Measurements from ENCODE around the gene PPP6C. TPM values are rescaled to one million over a fixed set of nuclear protein-coding genes. Genes with fewer than 3 reads are reported as not detected.
A peak's percentile ranks its signal among the peaks of the same experiment; 100 is the strongest.

Gene PPP6C
- total and polyA plus RNA-seq, 2 of the 13 experiments (the other 11 are each of a cell fraction or from before 2014, with no cell fraction given) = 18.5 to 20.9 TPM

- no peak for TF ChIP-seq NR2F1 (CRISPR knock-in tag; IDR thresholded peaks at IDR 0.05)
- no peak for TF ChIP-seq SOX6 (IDR thresholded peaks at IDR 0.05)
- peak; percentile 57; the same call in 1 of the 2 replicates for TF ChIP-seq SOX6 (CRISPR knock-in tag; IDR thresholded peaks at IDR 0.05)
- TF ChIP-seq ATF4 (CRISPR knock-in tag; IDR thresholded peaks at IDR 0.05) = peak in 1 of 2 experiments; percentile 61; a peak in 2 of 4 replicates
- peak; percentile 17; the same call in 1 of the 2 replicates for TF ChIP-seq ZNF12 (CRISPR knock-in tag; IDR thresholded peaks at IDR 0.05)
- no peak for TF ChIP-seq ZNF839 (CRISPR knock-in tag; IDR thresholded peaks at IDR 0.05; ENCODE audit: borderline replicate concordance)
- TF ChIP-seq CBX2 (IDR thresholded peaks at IDR 0.05; ENCODE audit: low read depth, low read length) = no peak
- TF ChIP-seq CBX2 (CRISPR knock-in tag; IDR thresholded peaks at IDR 0.05; ENCODE audit: low read depth) = no peak
- peak; percentile 88 for TF ChIP-seq ZNF501 (CRISPR knock-in tag; IDR thresholded peaks at IDR 0.05)
- TF ChIP-seq HNRNPL (IDR thresholded peaks at IDR 0.05; ENCODE audit: low read depth, low read length) = 0 out of 2 replicates have a peak, but pooled peaks have one; percentile 55
- TF ChIP-seq, protein P1, sequence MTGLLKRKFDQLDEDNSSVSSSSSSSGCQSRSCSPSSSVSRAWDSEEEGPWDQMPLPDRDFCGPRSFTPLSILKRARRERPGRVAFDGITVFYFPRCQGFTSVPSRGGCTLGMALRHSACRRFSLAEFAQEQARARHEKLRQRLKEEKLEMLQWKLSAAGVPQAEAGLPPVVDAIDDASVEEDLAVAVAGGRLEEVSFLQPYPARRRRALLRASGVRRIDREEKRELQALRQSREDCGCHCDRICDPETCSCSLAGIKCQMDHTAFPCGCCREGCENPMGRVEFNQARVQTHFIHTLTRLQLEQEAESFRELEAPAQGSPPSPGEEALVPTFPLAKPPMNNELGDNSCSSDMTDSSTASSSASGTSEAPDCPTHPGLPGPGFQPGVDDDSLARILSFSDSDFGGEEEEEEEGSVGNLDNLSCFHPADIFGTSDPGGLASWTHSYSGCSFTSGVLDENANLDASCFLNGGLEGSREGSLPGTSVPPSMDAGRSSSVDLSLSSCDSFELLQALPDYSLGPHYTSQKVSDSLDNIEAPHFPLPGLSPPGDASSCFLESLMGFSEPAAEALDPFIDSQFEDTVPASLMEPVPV (CRISPR knock-in tag; IDR thresholded peaks at IDR 0.05) = no peak
- TF ChIP-seq PBX3 (CRISPR knock-in tag; IDR thresholded peaks at IDR 0.05; ENCODE audit: borderline replicate concordance) = no peak
- TF ChIP-seq GATAD1 (CRISPR knock-in tag; IDR thresholded peaks at IDR 0.05) = peak; percentile 60; the same call in 1 of the 2 replicates
- TF ChIP-seq, protein P2, sequence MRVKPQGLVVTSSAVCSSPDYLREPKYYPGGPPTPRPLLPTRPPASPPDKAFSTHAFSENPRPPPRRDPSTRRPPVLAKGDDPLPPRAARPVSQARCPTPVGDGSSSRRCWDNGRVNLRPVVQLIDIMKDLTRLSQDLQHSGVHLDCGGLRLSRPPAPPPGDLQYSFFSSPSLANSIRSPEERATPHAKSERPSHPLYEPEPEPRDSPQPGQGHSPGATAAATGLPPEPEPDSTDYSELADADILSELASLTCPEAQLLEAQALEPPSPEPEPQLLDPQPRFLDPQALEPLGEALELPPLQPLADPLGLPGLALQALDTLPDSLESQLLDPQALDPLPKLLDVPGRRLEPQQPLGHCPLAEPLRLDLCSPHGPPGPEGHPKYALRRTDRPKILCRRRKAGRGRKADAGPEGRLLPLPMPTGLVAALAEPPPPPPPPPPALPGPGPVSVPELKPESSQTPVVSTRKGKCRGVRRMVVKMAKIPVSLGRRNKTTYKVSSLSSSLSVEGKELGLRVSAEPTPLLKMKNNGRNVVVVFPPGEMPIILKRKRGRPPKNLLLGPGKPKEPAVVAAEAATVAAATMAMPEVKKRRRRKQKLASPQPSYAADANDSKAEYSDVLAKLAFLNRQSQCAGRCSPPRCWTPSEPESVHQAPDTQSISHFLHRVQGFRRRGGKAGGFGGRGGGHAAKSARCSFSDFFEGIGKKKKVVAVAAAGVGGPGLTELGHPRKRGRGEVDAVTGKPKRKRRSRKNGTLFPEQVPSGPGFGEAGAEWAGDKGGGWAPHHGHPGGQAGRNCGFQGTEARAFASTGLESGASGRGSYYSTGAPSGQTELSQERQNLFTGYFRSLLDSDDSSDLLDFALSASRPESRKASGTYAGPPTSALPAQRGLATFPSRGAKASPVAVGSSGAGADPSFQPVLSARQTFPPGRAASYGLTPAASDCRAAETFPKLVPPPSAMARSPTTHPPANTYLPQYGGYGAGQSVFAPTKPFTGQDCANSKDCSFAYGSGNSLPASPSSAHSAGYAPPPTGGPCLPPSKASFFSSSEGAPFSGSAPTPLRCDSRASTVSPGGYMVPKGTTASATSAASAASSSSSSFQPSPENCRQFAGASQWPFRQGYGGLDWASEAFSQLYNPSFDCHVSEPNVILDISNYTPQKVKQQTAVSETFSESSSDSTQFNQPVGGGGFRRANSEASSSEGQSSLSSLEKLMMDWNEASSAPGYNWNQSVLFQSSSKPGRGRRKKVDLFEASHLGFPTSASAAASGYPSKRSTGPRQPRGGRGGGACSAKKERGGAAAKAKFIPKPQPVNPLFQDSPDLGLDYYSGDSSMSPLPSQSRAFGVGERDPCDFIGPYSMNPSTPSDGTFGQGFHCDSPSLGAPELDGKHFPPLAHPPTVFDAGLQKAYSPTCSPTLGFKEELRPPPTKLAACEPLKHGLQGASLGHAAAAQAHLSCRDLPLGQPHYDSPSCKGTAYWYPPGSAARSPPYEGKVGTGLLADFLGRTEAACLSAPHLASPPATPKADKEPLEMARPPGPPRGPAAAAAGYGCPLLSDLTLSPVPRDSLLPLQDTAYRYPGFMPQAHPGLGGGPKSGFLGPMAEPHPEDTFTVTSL (CRISPR knock-in tag; IDR thresholded peaks at IDR 0.05; ENCODE audit: borderline replicate concordance) = no peak
- TF ChIP-seq KLF6 (CRISPR knock-in tag; IDR thresholded peaks at IDR 0.05) = peak; percentile 69; the same call in 1 of the 2 replicates
- TF ChIP-seq PITX1 (CRISPR knock-in tag; IDR thresholded peaks at IDR 0.05) = peak; percentile 74
- peak; percentile 94 for TF ChIP-seq POLR2G (IDR thresholded peaks at IDR 0.05; ENCODE audit: low read depth, low read length)
- TF ChIP-seq ZNF230 (CRISPR knock-in tag; IDR thresholded peaks at IDR 0.05) = 0 out of 2 replicates have a peak, but pooled peaks have one; percentile 40
- TF ChIP-seq KAT8 (CRISPR knock-in tag; IDR thresholded peaks at IDR 0.05) = peak; percentile 73
- no peak for TF ChIP-seq KLF11 (CRISPR knock-in tag; IDR thresholded peaks at IDR 0.05)
These were observed 10.8 kb upstream of the PPP6C start, which contains the start of gene RABEPK (continued) for GRCh38 chr9:125200216-125201047.
